NCI-H1436 (cell line): Measurements from ENCODE around the gene LIX1.
"Not testable (repeated sequence)": the region's sequence is repeated elsewhere in the genome, so short reads cannot be mapped to it uniquely, and the experiment has no call there.

ENCODE experiments used
- DNase-seq: peaks from one replicate; lab custom pipeline; 2025; lab: John Stamatoyannopoulos, UW

Gene LIX1

DNA sequence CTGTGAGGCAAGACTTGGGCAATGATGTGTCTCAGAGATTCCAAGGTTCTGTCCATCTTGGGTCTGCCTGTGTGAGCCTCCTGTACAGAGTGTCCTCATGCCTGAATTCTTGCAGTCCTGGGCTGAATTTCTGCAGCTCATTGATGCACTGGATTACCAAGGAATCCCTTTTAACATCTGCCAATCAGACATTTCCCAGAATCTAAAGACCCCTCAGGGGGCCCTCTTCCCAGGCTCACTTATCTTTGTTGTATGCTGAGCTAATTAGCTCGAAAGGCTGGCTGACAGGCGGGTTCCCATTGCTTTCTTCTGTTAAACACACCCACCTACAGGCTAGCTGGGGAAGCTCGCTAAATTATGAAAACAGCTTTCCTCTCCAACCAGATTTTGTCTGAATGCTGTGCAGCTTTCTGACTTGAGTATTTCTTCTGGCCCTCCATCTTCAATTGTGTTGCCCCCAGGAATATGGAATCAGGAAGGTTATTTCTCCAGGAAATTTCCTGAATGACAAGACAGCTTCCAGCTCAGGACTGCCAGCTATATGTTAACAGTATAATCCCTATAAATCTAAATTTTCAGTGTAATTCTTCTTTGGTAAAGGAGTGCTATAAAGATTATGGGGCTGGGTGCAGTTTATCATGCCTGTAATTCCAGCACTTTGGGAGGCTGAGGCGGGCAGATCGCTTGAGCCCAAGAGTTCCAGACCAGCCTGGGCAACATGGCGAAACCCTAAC lies at the start of gene LIX1:
Gene LIX1 (minus strand): TSS at position 91 of the 734 bp plus-strand sequence. CDS start 35 bp downstream, at position 56.
- DNase-seq: peak; percentile 62

DNA sequence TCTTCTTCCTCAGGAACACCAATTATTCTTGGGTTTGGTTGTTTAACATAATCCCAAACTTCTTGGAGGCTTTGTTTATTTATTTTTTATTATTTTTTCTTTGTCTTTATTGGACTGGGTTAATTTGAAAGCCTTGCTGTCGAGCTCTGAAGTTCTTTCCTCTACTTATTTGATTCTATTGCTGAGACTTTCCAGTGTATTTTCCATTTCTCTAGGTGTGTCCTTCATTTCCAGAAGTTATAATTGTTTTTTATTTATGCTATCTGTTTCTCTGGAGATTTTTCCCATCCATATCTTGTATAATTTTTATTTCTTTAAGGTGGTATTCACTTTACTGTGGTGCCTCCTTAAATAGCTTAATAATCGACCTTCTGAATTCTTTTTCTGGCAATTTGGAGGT lies 49.5 kb upstream of the LIX1 start:
- no peak for DNase-seq

DNA sequence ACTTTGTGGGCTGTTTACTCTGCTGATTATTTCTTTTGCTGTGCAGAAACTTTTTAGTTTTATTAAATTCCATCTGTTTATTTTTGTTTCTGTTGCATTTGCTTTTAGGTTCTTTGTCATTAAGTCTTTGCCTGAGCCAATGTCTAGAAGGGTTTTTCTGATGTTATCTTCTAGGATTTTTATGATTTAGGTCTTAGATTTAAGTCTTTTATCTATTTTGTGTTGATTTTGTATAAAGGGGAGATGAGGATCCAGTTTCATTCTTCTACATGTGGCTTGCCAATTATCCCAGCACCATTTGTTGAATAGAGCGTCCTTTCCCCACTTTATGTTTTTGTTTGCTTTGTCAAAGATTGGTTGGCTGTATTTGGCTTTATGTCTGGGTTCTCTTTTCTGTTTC lies 47.1 kb upstream of the LIX1 start:
- not testable (repeated sequence) for DNase-seq

DNA sequence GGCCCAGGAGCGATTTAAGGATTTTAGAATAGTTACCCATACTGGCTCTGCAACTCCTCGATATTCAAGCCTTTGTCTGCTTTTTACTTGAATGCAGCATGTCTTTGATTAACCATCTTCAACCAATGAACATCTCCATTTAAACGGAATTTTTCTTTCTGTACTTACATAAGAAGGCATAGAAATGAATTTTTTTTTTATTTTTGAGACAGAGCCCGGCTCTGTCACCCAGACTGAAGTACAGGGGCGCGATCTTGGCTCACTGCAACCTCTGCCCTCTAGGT lies 41.5 kb upstream of the LIX1 start:
- no peak for DNase-seq

DNA sequence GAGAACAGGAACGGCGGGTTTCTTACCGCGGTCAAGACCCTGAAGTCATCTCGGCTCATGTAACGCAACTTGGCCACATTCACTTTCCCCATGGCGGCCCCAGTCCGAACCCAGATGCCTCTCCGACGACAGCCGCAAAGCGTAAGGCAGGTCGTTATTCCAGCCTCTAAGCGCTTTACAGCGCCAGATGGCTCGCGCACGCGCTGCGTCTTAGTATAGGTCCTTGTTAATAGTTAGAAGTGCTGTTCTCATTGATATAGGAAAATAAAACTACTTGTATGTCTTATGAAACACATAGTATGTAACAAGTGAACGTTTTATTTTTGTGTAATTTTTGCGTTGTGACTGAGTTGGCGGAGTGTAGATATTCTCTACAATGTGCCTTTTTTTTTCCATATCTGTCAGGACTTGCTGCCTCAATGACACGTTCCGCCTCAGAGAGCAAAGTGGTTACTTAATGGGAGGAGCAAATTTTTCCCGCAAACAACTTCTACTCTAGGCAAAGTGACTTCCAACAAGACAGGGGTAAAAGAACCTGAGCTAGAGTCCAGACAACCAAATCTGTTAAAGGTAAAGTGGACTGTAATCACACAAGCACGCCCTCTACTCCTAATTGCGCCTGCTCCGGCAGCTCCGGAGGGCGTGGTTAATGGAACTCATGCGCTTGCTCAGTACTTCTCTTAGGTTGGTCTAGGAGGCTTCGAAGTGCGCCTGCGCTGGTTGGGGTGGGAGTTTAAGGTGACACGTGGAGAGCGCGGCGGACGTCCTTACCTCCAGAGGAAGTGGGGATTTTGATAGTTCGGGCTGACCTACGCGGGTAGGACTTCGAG lies 40.9 kb upstream of the LIX1 start, which contains the start of gene RIOK2:
Gene RIOK2 (minus strand): TSS at position 148 of the 830 bp plus-strand sequence. CDS start 56 bp downstream, at position 92.
- DNase-seq: peak; percentile 96

DNA sequence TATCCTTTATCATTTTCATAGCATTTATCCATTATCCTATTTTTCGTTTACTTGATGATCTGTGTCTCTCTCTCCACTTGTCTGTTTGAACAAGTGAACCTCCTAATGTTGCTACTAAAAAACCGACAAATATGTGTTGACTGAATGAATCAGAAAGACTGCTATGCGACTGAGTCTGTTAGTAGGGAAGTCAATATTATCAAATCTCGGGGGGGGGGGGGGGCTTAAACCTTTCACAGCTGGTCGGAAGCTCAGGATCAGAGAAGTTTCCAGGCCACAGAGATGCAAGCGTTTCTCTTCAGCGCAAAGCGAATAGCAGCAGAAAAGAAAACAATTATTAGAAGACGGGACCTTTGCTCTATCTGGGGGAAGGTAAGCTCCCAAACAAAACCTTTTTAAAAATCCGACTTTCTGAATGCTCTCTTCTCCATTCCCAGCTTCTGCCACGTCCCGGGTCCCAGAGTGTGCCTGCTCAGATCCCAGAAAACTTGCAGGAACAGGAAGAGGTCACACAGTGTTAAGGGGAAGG lies 40.2 kb upstream of the LIX1 start:
- no peak for DNase-seq

DNA sequence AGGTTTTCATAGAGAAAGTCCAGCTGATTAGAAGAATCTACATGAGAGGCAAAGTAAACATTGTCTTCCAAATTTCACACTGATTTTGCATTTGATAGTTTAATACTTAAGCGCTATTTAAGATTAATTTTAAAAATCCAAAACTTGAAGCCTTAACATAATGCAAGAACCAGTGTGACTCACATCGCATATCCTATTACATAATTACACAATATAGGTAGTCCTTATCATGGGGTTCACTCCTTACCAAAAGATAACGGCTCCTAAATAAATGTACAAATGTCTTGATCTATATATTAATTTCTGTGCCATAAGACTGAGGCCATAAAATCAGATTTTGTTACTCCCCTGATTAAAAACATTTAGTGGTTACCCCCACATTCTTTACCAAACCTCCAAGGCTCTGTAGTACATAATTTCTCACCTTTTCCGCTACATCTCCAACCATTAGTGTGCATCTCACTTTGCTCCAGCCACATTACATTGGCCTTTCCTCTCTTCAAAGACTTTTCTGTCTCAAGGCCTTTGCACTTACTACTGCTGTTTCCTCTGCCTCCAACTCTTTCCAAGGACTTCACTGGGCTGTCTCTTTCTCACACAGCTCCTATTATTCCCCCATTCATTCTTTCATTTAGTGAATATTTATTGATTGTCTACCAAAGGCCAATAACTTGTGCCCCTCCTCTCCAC lies 39.6 kb upstream of the LIX1 start:
- no peak for DNase-seq

DNA sequence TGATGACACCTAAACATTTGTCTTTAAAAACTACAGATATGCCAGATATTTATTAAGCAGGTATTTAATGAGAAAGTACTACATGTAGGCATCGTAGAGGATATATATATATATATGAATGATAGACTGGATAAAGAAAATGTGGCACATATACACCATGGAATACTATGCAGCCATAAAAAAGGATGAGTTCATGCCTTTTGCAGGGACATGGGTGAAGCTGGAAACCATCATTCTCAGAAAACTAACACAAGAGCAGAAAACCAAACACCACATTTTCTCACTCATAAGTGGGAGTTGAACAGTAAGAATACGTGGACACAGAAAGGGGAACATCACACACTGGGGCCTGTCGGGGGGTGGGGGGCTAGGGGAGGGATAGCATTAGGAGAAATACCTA lies 37.0 kb upstream of the LIX1 start:
- DNase-seq: not testable (repeated sequence)

DNA sequence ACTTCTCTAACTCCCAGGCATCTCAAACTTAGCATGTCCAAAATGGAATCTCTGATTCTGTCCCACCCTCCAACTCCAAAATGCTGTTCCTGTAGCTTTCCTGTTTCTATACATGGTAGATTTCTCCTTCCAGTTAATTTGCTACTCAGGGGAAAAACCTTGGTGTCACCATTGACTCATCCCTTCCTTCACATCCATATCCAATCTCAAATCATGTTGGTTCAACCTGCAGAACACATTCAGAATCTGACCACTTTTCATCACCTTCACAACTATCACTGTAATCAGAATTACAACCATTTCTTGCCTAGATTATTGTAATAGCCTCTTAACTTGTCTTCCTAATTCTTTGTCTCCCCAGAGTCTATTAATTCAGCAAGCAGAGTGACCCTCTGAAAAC lies 29.8 kb upstream of the LIX1 start:
- DNase-seq: no peak

DNA sequence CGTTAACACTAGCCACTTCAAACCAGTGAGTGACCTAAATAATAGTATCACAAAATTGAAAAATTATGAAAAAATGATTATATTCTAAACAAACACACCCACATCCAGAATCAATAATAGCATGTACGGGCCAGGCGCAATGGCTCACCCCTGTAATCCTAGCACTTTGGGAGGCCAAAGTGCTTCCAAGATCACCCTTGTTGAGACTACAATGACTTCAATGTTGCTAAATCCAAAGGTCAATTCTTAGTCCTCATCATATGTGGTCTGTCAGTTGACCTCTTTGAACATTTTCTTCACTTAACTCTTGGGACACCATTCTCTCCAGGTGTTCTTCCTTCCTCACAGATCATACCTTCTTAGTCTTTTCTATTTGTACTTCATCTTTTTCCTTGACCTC lies 29.3 kb upstream of the LIX1 start:
- no peak for DNase-seq

DNA sequence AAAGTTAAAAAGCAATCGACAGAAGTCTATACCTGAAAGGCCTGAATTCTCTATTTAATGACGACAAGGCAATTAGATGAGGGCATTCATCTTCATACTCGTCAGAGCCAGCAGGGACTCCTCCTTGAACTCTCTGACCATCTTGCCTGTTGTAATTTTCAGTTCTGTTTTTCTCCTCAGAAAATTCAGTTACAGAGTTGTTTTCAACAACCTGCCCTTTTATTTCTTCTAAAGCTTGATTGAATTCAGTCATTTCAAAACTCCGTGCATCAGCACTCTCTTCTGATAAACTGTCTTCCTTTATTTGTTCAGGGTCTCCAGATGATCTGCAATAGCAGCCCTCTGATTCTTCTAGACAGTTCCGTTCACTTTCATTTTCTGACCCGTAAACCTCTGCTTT lies 25.0 kb upstream of the LIX1 start:
- DNase-seq: no peak

DNA sequence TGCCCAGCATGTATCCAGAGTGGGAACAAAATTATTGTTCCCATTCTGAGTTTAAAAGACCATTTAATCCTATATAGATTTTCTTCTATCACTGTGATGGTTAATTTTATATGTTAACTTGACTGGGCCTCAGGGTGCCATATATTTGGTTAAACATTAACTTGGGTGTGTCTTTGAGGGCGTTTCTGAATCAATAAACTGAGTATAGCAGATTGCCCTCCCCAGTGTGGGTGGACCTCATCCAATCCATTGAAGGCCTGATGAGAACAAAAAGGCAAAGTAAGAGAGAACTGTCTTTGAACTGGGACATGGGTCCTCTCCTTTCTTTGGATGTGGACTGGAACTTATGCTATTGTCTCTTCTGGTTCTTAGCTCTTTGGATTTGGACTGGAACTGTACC lies 23.3 kb upstream of the LIX1 start:
- no peak for DNase-seq

DNA sequence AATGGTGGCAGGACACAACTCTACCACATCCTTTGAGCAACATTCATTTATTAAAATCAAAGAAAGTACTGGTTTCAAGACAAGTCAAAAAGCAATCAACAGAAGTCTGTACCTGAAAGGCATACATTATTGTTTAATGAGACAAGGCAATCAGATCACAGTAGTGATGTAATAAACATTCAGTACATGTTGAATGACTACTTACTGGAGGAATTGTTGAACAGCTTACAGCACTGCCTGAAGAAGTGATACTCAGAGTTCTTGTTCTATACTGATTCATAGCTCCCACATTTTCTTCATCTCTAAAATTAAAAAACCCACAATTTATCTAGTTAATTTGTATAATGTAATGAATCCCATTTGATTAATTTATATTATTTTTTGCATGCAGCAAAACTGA lies 22.4 kb upstream of the LIX1 start:
- DNase-seq: no peak

DNA sequence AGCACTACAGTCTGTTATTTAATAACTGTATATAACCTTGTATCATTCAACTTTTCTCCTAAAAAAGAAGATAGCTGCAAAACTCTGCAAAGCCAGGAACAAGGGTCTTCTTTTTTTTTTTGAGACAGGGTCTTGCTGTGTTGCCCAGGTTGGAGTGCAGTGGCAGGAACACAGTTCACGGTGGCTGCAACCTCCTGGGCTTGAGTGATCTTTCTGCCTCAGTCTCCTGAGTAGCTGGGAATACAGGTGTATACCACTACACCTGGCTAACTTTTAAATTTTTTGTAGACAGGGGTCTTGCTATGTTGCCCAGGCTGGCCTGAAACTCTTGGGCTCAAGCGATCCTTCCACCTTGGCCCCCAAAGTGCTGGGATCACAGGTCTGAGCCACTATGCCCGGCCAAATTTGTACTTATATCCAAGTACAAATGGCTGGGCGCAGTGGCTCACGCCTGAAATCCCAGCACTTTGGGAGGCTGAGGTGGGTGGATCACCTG lies 21.4 kb upstream of the LIX1 start:
- no peak for DNase-seq

DNA sequence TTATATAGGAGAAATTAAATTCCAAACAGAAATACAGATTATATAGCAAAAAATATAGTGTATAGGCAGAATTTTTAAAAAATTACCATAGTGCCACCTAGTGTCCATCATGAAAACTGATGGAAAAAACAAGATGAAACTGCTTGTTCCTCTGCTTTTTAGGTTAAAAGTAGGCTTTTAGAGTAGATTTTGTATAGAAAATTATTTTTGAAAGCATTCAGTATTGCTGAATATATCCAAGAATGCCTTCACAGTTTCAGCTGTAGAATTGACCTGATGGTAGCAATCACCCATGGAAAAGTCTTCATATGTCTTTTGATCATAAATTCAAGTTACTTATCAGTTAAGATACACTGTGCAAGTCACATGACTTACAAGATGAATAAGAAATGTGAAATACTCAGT lies 21.0 kb upstream of the LIX1 start:
- no peak for DNase-seq

DNA sequence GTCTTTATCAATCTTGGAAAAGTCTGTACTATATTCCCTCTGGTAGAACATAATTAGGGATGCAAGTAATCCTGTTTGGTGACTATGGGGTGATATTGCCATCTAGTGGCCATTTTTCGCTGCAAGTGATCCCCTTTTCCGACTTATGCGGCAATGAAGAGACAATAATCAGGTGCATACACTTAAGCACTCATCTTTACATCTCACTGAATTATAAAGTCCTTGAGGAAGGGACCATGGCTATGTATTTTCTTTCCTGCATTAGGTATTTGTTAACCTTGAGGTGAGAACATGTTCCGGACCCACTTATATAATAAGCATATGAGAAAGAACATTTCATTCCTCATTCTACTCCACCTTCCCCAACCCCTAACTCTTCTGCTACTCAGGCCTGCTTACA lies 19.6 kb upstream of the LIX1 start:
- DNase-seq: peak; percentile 67

DNA sequence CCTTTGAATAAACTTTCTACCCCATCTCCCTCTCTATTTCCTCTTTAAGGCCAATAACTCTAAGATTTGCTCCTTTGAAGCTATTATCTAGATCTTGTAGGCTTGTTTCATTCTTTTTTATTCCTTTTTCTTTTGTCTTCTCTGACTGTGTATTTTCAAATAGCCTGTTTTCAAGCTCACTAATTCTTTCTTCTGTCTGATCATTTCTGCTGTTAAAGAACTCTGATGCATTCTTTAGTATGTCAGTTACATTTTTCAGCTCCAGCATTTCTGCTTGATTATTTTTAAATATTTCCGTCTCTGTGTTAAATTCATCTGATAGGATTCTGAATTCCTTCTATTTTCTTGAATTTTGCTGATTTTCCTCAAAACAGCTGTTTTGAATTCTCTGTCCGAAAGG lies 15.3 kb upstream of the LIX1 start:
- DNase-seq: no peak

DNA sequence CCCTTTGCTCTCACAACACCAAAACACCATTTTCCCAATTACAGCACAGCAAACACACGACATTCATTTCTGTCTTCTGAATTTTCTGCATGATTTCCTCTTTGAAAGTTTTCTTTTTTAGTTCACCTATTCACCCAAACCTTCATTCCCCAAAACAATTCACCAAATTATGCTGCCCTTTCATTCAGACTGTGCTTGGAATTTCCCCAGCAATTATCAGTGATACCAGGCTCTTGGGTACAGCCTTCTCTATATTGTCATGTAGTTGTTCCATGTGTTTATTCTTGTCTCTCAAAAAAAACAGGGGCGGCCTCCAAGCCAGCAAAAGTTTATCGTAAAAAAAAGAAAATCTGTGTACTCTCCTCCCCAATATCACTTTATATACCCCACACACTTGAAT lies 9.0 kb upstream of the LIX1 start:
- DNase-seq: no peak

DNA sequence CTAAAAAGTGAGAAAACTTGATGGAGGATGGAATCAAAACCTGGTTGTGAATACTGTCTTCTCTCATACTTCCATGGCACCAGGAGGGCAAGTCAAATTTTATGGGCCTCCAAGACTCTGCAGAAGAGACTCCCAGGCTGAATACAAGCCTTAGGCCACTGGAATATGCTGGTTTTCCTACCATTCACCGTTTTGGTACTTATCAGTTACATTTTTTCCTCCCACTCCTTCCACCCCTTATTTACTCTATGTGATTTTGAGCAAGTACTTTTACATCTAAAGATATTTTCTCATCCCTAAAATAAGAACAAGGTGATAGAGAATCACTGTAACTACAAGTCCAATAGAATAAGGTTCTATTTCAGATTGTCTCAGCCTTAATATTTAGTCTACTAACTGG lies 8.0 kb upstream of the LIX1 start:
- DNase-seq: no peak

DNA sequence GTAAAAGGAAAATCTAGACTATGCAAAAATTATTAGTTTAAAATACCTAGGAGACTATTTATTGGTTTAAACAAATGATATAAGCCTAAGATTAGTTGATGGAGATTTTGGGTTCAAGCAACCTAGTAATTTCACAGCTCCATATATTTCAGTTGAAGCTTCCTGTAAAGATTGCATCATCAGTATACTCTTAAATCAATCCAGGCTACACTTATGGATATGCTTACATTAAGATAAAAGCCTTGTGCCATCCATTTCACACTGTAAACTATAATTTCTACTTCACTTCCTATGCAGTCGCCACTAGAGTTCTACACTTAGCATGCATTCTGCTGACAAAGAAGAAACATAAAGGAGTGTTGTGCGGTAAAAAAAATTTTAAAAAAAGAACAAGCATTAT lies 7.3 kb upstream of the LIX1 start:
- DNase-seq: no peak

DNA sequence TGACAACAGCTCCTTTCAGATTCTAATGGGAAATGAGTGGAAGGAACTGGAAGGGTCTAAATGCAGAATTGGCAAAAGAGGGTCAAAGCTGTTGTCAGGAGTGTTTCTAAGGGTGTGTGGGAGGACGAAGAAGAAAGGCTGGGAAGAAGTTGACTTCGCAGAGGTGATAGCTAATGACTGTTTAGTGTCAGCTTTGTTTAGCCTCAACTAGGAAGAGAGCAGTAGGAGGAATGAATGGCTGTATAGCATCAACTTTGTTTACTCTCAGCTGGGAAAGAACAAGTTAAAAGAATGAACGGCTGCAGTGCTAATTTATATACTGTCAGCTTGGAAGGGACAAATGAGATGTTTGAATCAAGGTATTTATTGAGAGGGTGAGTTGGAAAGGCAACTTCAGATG lies 5.9 kb upstream of the LIX1 start:
- no peak for DNase-seq

DNA sequence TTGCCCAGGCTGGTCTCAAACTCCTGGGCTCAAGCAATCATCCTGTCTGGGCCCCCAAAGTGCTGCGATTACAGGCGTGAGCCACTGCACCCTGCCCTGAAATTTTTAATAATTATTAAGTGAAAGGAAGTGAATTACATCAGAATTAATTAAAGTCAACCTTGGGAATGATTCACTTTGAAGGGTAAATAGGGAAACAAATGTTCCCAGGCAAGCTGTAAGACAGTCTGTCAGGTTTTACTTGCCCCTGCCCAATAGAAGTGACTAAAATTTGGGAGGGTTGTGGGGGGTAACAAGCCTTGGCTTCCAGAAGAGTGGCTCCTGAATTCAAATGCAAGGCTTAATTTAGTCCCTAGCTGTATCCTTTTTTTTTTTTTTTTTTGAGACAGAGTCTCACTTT lies 1.3 kb upstream of the LIX1 start:
- no peak for DNase-seq

DNA sequence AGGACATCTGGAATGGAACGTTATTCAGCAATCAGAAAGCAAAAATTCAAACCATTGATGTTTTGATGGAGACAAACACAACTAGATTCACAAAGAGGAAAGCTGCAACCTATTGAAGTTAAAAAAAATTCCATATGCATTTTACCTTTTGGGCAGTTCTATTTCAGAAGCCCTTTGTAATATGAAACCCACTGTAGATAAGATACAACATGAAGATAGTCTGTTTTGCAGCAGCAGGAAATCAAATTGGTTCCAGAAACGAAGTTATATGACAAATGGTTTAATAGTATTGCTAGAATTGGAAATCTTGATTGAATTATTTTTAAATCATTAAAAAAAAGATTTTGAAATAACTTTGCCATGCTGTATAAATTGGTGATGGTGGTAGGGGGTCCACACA lies 872 bp downstream of the LIX1 start:
- DNase-seq: no peak
